Measurements from ENCODE around the gene PLA2R1.

Gene PLA2R1

DNA sequence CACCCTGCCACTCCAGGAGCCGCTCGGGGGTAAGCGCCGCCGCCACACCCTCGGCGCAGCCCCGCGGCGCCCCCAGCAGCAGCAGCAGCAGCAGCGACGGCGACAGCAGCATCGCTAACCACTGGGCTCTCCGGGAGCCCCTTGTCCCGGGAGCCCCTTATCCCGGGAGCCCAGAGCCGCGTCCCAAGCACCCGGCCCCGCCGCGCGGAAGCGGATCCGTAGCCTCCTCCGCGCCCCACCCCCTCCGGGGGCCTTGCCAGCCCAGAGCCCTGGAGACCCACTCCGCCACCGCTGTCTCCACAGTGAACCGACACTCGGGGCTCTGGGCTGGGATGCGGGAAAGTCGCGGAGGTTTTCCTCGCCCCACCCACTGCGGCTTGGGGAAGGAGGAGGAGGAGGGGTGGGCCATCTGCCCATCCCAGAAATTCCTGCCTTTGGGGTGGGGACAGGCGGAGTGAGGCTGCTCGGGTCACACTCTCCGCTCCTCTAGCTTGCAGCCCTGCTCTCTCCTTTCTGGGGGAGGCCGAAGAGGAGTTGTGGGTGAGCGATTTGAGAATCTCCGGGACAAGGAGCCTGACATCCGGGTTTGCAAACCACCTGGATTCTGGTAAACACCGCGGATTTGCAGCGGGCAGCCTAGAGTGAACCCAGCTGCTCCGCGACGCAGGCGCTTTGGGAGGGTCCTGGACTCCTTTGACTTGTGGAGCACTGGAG is at the start of gene PLA2R1:
Gene PLA2R1, minus strand, starts transcription at position 324 of the 714 bp plus-strand sequence. Its CDS starts 212 bp downstream, at position 112.
- peak; percentile 14 for DNase-seq (ENCODE audit: low read depth)

DNA sequence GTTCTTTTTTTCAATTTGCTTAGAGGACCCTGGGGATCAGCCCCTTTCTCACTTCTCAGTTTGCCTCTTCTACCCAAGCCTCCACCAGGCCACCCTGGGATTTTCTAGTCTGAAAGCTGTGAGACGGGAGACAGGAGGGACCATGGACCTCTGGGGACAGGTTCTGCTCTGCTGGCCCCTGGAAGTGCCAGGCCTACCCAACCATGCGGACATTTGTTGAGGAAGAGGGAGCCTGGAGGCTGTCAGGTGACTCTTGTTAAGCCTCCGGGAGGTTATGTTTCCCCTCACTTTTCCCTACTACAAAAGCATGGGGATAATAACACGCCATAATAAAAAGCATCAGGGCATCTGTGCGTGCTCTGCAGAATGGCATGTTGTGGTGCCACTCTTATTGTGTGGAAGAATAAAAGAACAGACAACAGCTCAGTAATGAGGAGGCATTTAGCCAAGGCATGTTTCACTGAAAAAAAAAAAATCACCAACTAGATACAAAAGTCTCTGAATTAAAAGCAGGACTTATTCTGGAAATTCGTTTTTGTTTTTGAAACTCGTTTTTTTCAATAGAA is 48.3 kb upstream of the PLA2R1 start:
- DNase-seq (ENCODE audit: low read depth): no peak

DNA sequence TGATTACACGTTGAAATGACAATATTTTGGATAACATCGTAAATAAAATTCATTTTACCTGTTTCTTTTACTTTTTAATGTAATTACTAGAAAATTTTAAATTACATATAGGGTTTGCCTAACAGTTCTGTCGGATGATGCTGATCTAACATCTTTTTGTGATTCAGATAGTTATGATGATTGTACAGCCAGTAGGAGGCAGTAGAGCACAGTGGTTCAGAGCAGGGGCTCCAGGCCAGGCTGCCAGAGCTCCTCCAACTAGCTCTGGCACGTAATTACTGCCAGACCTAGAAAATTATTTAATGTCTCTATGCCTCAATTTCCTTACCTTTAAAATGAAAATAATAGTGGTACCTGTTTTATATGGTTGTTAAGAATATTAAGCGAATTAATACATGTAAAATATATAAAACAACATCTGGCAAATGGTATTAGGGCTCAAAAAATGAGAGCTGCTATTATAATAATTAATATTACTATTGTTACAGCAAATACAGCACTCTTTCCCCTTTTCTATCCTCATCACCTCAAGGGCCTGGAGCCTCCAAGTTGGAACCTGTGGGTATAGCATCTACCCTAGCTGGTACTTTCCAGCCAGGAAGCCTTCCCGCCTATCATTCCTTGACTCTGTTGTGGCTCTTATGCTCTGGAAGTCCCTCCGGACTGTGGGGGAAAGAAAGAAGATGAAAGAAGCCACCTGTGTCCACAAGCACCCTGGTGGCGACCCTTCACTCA is 47.7 kb upstream of the PLA2R1 start:
- peak; percentile 30 for DNase-seq (ENCODE audit: low read depth)

DNA sequence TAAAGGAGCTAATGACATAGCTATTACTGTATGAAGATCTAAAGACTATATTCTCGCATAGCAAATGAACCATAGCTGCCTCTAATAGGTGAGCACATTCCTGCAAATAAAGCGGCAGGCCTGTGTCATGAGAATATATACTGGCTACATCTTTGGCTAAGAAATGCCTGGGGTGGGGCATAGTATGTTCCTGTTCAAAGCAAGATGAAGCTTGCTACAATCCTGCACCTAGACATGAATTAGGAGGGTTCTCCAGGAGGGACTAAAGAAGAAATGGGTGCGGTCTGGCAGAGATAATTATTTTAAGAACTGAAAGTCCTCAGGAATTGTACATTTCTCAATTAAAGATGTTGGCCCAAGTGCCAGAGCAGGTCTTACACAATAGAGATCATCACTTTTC is 46.8 kb upstream of the PLA2R1 start:
- DNase-seq (ENCODE audit: low read depth): no peak

DNA sequence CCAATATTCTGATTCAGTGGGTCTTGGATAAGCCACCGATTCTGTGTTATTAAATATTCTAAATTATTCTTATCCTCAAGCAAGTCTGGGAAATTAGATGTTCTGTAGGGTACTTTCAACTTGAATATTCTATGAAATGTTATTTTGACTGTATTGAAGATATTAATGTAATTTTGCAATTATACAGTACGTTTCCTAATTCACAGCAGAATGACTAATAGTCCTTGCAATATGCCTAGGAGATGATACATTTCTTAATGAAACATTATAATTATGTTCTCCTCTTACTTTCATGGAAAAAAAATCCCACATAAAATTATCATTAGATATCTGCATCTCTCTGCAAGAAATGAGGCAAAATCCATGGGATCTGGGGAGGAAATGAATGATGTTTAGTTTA is 46.2 kb upstream of the PLA2R1 start:
- no peak for DNase-seq (ENCODE audit: low read depth)

DNA sequence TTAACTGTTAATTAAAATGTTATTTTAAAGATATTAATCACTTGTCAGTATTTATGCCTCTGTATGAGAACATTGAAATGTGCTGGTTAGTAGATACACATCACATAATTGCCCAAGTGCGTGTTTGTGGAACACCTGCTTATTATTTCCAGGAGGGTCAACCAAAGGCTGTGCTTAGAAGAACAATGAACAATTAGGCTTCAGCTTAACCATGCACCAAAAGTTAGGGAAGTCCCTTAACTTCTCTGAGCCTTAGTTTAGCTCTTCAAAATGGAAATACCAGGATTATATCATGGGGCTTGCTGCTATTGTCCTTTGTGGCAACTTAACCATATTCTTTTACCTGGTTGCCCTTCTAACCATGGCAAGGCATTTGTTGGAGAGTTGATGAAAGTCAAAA is 43.0 kb upstream of the PLA2R1 start:
- DNase-seq (ENCODE audit: low read depth): no peak

DNA sequence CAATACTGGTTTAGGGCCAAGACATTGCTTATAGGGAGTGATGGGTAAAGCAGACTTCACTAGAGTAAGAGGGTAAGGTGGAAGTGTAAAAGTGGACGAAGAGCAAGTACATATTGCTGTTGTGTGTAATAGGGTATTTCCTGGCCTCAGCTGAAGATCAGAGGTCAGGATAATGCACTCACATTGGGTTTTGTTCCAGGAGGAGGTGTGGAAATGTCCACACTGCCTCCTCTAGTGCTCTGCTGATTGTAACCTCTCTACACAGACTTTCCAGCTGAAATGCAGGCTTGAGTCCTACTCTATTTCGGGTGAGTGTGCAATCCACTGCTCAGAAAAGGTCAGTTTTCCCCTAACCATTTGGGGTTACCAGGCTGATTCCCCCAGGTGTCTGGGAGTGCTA is 41.7 kb upstream of the PLA2R1 start:
- no peak for DNase-seq (ENCODE audit: low read depth)

DNA sequence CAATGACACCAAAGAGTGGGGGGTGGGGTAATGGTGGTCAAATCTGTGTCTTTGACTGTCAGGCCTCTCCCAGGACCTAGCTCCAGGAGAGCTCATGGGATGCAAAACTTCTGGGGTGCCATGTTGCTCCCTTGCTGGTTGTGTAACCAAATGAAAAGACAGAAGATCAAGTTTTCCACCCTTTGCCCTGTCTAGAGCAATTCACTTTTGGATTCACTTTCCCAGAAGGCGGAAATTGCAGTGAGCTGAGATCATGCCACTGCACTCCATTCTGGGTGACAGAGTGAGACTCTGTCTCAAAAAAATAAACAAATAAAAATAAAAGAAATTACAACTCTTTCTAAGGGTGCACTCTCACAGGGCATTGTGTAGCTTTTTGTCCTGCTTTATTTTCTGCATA is 34.9 kb upstream of the PLA2R1 start:
- no peak for DNase-seq (ENCODE audit: low read depth)

DNA sequence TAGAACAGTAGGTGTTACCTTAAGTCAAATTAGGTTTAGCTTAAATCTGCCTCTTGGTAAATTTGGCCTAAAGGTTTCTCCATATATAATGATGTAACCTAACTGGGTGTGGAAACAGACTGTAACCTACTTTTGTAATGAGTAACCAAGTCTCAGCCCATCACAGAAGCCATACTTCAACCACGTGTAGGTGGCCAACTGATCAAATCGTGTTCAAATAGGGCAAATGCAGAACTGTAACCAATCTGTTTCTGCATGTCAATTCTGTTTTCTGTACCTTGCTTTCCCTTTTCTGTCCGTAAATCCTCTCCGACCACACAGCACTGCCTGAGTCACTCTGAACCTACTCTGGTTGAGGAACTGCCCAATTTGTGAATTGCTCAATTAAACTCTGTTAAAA is 34.0 kb upstream of the PLA2R1 start:
- no peak for DNase-seq (ENCODE audit: low read depth)

DNA sequence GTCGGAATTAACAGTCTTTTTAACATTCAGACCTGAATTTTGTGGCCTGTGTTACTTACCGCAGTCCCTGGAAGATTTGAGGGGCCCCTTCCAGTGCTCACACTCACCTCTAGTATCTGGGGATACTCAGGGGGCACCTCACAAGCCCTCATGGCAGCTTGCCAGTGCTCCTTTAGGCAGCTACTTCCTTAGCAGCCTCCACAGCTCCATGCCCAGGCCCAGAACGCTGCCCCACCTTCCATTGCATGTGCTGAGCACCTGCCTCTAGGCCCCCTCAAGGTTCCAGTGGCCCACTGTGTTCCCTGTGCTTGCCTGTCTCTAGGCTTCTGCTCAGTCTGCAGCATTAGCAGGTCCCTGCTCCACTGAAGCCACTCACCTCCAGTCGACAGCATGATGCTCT is 30.0 kb upstream of the PLA2R1 start:
- DNase-seq (ENCODE audit: low read depth): no peak

DNA sequence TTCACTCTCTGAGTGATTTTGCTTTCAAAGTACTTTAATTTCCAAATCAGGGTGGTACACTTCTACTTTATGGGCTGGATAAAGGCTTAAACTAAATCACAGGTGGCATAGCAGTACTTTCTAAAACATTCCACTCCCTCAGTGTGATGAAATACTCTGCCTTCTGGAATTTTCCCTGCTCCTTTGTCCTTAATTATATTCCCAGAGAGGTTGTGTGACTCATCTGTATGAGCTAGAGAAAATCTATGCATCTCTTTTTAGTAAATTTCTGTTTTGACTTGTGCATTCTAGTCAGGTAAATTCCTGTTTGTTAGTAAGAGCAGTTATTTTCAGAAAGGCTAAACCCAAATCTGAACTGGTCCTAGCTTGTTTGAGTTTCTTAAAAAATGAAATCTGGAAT is 29.0 kb upstream of the PLA2R1 start:
- DNase-seq (ENCODE audit: low read depth): no peak

DNA sequence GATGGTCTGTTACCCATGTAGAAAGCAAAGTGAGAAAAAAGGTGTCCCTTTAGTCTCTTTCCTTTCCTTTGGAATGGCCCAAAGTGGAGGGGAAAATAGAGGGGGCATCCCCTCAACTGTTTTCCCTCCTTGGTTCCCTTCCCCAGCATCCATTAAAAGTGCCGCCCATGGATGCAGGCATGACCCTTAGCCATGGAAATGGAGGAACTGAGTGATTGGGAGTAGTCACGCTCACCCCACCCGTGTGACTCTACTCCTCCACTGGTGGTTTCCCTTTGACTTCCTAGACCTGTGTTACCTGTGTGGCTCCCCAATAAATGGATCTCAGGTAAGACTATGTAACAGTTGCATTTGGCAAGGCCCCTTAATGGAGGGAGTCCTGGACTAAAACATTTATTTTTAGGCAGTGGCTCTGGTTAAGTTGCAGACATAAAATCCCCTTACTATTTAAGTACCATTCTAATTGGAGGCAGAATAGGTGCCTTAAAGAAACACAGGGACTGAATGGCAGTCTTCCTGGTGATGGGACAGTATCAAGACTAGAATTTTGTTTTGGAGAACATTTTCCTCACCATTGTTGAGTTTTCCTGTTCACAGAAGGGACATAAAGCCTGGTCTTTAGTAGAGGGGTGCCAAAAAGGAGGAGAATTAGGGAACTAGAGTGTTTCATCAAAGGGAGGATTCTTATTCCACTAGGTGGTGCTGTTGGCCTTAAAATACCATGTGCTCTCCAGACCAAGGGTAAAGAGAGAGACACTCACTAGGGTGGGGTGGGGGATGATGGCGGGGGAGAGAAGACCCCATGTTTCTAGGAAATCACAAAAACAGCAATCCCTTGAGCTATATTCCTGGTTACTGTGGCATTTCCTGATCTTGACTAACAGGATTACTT is 25.7 kb upstream of the PLA2R1 start:
- DNase-seq (ENCODE audit: low read depth): no peak

DNA sequence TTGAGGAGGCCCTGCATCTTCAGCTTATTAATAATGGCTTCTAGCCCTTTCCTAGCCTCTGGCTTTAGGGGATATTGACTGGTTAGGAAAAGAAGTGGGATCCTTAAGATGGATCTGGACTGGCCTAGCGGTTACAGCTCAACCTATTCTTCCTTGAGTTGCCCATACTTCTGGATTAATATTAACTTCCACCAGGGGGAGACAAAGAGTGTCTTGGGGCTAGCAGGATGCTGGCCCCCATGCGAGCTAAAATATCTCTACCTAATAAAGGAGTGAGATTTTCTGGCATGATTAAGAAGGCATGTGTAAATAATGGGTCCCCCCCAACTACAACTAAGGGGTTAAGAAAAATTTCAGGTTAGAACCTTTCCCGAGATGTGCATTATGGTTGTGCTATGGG is 23.2 kb upstream of the PLA2R1 start:
- no peak for DNase-seq (ENCODE audit: low read depth)

DNA sequence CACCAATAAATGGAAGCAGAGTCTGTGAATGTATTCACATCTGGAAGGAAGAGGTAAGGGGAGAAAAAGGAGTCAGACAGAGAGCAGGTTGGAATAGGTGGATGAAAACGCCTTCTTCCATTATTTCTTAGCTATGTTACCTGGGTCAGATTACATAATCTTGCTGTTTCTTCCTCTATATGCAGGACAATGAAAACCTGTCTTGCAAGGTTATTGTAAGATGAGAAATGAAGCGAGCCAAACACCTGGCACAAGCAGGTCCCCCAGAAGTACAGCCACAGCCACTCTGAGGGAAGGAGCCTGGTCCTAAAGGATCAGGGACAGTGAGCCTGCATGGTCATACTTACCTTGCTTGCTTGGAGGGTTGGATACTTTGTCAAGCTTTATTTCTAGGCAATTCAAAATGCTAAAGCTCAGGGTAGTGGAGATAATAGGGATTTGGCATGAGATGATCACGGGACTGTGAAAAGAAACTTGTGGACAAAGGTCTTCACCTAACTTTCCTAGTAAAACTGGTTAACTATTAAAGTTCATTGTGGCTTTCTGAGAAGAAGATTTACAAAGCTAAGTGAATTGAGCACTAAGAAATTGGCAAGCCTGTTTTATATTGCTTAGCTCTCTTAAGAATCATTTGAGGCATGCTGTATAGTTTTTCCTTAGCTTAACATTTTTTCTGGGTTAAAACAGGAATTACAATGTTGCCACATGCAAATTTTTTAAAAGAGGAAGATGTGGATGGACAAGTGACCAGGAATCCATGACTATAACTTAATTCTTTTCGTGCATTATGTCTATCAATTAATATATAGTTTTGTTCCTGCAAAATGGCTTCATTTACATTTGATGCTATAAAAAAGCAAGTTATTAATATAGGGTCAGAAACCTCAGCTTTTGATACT is 15.7 kb upstream of the PLA2R1 start:
- DNase-seq (ENCODE audit: low read depth): no peak

DNA sequence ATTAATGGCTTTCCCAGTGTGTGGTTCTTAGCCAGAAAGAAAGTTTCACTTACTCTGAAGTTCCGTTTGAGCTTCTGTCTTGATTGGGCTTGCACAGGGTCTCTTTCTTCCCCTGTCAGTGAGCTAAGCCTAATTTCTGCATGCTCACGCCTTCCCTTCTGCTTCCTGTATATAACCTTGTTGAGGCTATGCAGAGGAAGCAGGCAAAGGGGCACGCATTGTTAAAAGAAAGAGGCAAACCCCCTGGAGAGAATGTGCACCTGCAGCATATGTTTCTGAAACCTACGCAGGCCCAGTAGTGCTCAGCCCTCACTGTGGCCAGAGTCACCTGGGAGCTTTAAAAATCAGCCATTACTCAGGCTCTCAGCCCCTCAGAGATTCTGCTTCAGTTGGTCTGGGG is 14.5 kb upstream of the PLA2R1 start:
- no peak for DNase-seq (ENCODE audit: low read depth)

DNA sequence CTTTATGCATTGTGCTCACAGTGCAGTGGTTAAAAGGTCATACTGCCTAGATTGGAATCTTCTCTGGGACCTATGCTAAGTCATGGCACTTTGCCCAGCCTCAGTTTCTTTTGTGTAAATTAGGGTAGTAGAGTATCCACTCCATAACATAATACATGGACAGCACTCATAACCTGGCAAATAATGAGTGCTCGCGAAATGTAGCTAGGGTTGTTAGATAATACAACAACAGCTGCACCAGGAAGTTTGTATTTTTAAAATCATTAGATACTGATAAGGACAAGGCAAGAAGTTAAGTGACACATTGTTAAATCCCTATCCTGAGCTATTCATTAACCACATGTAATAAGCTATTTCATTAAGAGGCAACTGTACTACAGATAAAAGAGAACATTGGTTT is 13.8 kb upstream of the PLA2R1 start:
- DNase-seq (ENCODE audit: low read depth): no peak

DNA sequence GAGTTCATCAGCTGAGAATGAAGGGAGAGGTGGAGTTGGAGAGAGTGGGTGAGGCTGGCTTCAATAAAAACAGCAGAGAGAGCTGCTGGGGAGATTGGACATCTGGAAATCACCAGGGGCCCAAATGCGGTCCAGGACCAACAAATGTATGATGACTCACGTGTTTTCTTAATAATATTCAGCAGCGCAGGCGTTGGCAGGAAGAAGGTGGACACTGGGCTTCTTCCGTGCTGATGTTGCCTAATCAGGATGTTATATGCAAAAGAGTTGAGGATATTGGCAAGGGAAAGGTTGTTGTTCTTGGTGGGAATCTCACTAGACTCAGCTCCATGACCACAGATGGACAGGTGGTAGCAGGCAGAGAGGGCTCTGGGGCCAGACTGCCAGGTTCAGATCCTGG is 12.8 kb upstream of the PLA2R1 start:
- DNase-seq (ENCODE audit: low read depth): peak; percentile 77

DNA sequence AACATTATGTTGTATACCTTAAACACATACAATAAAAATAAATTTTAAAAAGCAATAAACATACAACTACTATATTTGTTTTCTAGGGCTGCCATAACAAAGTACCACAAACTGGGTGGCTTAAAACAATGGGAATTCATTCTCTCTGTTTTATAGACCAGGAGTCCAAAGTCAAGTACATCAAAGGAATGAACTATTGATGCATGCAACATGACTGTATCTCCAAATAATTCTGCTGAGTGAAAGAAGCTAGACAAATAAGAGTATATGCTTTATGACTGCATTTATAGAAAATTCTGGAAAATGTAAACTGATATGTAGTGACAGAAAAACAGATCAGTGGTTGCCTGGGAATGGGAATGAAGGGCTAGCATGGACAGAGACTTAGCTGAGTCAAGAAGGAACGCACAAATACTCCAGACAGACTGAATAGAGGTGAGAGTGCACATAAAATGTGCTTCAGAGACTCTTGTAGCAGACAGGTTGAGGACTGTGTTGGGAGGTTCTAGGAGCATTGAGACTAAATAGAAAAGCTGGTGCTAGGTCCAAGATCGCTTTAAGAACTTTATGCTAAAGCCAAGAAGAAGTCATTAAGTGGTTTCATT is 11.0 kb upstream of the PLA2R1 start:
- DNase-seq (ENCODE audit: low read depth): no peak

DNA sequence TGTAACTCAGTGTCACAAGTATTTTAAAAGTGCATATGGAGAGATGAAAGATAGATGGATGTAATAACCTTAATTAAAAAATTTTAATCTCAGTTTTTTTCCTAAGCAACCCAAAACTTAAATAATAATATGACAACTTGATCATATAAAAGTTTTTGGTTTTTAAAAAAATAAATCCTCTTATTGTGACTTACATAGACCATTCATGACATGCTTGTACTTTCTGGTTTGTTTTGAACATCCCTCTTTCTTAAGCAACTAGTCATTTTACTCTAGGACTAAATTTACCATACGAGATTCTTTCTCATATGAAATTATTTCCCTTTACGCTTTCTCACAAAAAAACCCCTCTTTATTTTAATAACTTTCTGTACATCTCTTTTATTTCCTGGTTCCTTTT is 6.5 kb upstream of the PLA2R1 start:
- DNase-seq (ENCODE audit: low read depth): no peak

DNA sequence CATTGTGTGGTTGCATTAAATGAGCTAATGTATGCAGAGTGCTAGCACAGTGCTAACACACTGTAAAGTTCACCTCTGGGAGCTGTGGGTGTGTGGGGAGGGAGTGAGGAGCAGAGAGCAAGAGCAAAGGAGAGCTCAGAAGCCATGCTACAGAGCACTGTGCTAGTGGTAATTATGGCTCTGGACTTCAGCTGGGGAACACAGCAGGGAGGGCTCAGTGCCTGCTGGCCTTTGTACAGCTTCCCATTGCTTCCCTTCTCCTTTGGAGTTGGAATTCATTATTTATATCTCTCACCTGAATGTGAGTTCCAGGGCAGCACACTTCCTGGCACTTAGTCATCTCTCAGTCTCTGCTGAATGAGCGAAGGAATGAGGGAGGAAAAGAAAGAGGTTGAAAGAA is 2.5 kb upstream of the PLA2R1 start:
- no peak for DNase-seq (ENCODE audit: low read depth)
